Progenitor cell of endocrine pancreas (in vitro differentiated cells): ENCODE results near the gene RNU6-1. TPM values are rescaled to one million over a fixed set of nuclear protein-coding genes. Genes with fewer than 3 reads are reported as not detected.

Experiments used
- DNase-seq: peaks from one replicate; pipeline ENCODE4 v3.0.0; 2021; ENCODE audit warnings: low spot score; ENCODE audit not compliant: unreplicated experiment
- H3K27ac Mint-ChIP-seq: 2 replicates; pipeline ENCODE4 v1.8.0; 2021; ENCODE audit warnings: mild to moderate bottlenecking, moderate library complexity, mixed read lengths
- H3K27me3 Mint-ChIP-seq: 2 replicates; pipeline ENCODE4 v1.8.0; 2021; ENCODE audit warnings: mixed read lengths
- H3K36me3 Mint-ChIP-seq: 2 replicates; pipeline ENCODE4 v1.8.0; 2022; ENCODE audit warnings: mixed read lengths; ENCODE audit not compliant: insufficient read depth
- H3K4me1 Mint-ChIP-seq: 2 replicates; pipeline ENCODE4 v1.8.0; 2021; ENCODE audit warnings: low read depth, mixed read lengths
- H3K4me3 Mint-ChIP-seq: 2 replicates; pipeline ENCODE4 v1.8.0; 2021; ENCODE audit warnings: low read depth, mild to moderate bottlenecking, moderate library complexity, mixed read lengths
- H3K9me3 Mint-ChIP-seq: 2 replicates; pipeline ENCODE4 v1.8.0; 2021; ENCODE audit warnings: low read depth, mixed read lengths
- CTCF ChIP-seq: fragments of 200-600 bp; sonication (generic); IDR thresholded peaks from one replicate; pipeline ENCODE4 v1.5.0; 2021; ENCODE audit warnings: antibody characterized with exemption, mild to moderate bottlenecking; ENCODE audit not compliant: unreplicated experiment
- total RNA-seq: library from RNA; stranded (reverse); gene quantifications from 2 replicates; pipeline ENCODE4 v1.2.1, GENCODE V29; 2021

RNU6-1 gene
- total RNA-seq, 1 donor from 2014 or later: not detected

GRCh38 chr15:67796196-67797127 lies 43.4 kb downstream of the RNU6-1 start:
- DNase-seq: no peak
- H3K27me3 Mint-ChIP-seq: no peaks in the 10 kb centered on the region
- no peak overlapping the region for H3K27ac Mint-ChIP-seq
- peaks cover 3% of the 10 kb centered on the region for H3K4me1 Mint-ChIP-seq
- peaks cover 10% of the 10 kb centered on the region for H3K36me3 Mint-ChIP-seq
- no peak overlapping the region for H3K4me3 Mint-ChIP-seq
- peaks cover 14% of the 10 kb centered on the region for H3K9me3 Mint-ChIP-seq
- TF ChIP-seq CTCF: no peak

GRCh38 chr15:67794832-67795574 lies 44.8 kb downstream of the RNU6-1 start:
- Mint-ChIP-seq H3K27me3 (no peaks in the 10 kb centered on the region), H3K27ac (no peak overlapping the region), H3K4me3 (no peak overlapping the region), H3K36me3 (peaks cover 12% of the 10 kb centered on the region), H3K9me3 (peaks cover 14% of the 10 kb centered on the region), H3K4me1 (peaks cover 3% of the 10 kb centered on the region)
- TF ChIP-seq CTCF: no peak
- no peak for DNase-seq

- Mint-ChIP-seq H3K27me3 (no peaks in the 10 kb centered on the region), H3K4me1 (peaks cover 4% of the 10 kb centered on the region), H3K36me3 (peaks cover 14% of the 10 kb centered on the region), H3K27ac (no peak overlapping the region), H3K9me3 (peaks cover 14% of the 10 kb centered on the region), H3K4me3 (no peak overlapping the region)
- TF ChIP-seq CTCF: no peak
- no peak for DNase-seq
Measured at GRCh38 chr15:67792250-67792942, 47.4 kb downstream of the RNU6-1 start.

GRCh38 chr15:67790610-67791319 lies 49.1 kb downstream of the RNU6-1 start:
- H3K9me3 Mint-ChIP-seq: peaks cover 11% of the 10 kb centered on the region
- no peaks in the 10 kb centered on the region for H3K27me3 Mint-ChIP-seq
- no peak overlapping the region for H3K27ac Mint-ChIP-seq
- peaks cover 6% of the 10 kb centered on the region for H3K4me1 Mint-ChIP-seq
- no peak for TF ChIP-seq CTCF
- H3K36me3 Mint-ChIP-seq: peaks cover 12% of the 10 kb centered on the region
- no peak for DNase-seq
- no peak overlapping the region for H3K4me3 Mint-ChIP-seq

Other genes with a start within 250 kb of the RNU6-1 start
- 0.60 and 0.75 TPM in 2 replicates for gene SKOR1, start 14.5 kb downstream of the RNU6-1 start, total RNA-seq
- 71.4 and 71.6 TPM in 2 replicates for gene PIAS1, start 214.3 kb upstream of the RNU6-1 start, total RNA-seq